Parathyroid adenoma (tissue), 2 donors: ENCODE results near the gene YBX2.

ENCODE experiments used
- H2AFZ ChIP-seq: fragments of 300-600 bp; sonication (generic); one replicate; pipeline ENCODE4 v1.7.0; 2017; ENCODE audit warnings: antibody characterized with exemption, mild to moderate bottlenecking
- H3K27ac ChIP-seq: fragments of 300-600 bp; sonication (generic); one replicate; pipeline ENCODE4 v1.7.0; 2017
- H3K27me3 ChIP-seq: fragments of 300-600 bp; sonication (generic); one replicate; pipeline ENCODE4 v1.7.0; 2017; ENCODE audit warnings: low read length; ENCODE audit not compliant: control insufficient read depth, insufficient read depth
- H3K36me3 ChIP-seq: fragments of 300-600 bp; sonication (generic); one replicate; pipeline ENCODE4 v1.7.0; 2017; ENCODE audit warnings: low read length; ENCODE audit not compliant: control insufficient read depth, insufficient read depth
- H3K4me1 ChIP-seq: fragments of 300-600 bp; sonication (generic); one replicate; pipeline ENCODE4 v1.7.0; 2017; ENCODE audit warnings: control low read depth
- H3K4me2 ChIP-seq: fragments of 300-600 bp; sonication (generic); one replicate; pipeline ENCODE4 v1.7.0; 2017; ENCODE audit warnings: low read length
- H3K4me3 ChIP-seq: fragments of 300-600 bp; sonication (generic); one replicate; pipeline ENCODE4 v1.7.0; 2017; ENCODE audit warnings: low read depth, low read length
- H3K79me2 ChIP-seq: fragments of 300-600 bp; sonication (generic); one replicate; pipeline ENCODE4 v1.7.0; 2017; ENCODE audit warnings: control low read depth
- H3K9ac ChIP-seq: fragments of 300-600 bp; sonication (generic); one replicate; pipeline ENCODE4 v1.7.0; 2017; ENCODE audit warnings: mild to moderate bottlenecking
- H3K9me3 ChIP-seq: fragments of 300-600 bp; sonication (generic); one replicate; pipeline ENCODE4 v1.7.0; 2017; ENCODE audit warnings: low read length; ENCODE audit not compliant: control insufficient read depth
- TF ChIP-seq, protein P1 (sequence below): fragments of 300-600 bp; sonication (generic); IDR thresholded peaks from one replicate; pipeline ENCODE4 v1.7.0; 2017; ENCODE audit warnings: antibody characterized with exemption, mild to moderate bottlenecking
- donor health status: primary hyperparathyroidism.

YBX2 gene

DNA sequence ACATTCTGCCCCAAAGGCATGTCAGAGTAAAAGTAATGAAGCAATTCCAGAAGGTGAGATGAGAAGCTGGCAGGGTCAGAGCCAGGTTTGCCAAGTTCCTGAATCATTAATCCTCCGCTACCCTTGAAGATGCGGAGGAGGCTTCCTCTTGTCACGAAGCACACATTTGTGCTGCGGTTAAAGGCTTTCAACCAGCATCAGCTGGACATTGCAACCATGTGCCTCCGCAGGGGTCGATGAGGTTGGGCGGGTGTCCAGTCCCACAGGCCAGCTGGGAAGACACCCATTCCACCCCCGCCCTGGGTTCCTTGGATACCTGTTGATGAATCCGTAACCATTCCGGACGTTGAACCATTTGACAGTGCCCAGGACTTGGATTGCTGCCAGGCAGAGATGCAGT, 1.3 kb downstream of the YBX2 start:
- no peak overlapping the region for H2AFZ ChIP-seq
- no peaks in the 10 kb centered on the region for H3K27me3 ChIP-seq
- H3K36me3 ChIP-seq = no peaks in the 10 kb centered on the region
- H3K9ac ChIP-seq = no peak overlapping the region
- H3K79me2 ChIP-seq = no peaks in the 10 kb centered on the region
- no peaks in the 10 kb centered on the region for H3K9me3 ChIP-seq
- TF ChIP-seq, protein P1, sequence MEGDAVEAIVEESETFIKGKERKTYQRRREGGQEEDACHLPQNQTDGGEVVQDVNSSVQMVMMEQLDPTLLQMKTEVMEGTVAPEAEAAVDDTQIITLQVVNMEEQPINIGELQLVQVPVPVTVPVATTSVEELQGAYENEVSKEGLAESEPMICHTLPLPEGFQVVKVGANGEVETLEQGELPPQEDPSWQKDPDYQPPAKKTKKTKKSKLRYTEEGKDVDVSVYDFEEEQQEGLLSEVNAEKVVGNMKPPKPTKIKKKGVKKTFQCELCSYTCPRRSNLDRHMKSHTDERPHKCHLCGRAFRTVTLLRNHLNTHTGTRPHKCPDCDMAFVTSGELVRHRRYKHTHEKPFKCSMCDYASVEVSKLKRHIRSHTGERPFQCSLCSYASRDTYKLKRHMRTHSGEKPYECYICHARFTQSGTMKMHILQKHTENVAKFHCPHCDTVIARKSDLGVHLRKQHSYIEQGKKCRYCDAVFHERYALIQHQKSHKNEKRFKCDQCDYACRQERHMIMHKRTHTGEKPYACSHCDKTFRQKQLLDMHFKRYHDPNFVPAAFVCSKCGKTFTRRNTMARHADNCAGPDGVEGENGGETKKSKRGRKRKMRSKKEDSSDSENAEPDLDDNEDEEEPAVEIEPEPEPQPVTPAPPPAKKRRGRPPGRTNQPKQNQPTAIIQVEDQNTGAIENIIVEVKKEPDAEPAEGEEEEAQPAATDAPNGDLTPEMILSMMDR = no peak
- no peak overlapping the region for H3K4me2 ChIP-seq
- no peak overlapping the region for H3K27ac ChIP-seq
- H3K4me1 ChIP-seq = peaks cover 13% of the 10 kb centered on the region
- H3K4me3 ChIP-seq = no peak overlapping the region

- no peaks in the 10 kb centered on the region for H3K36me3 ChIP-seq
- no peak overlapping the region for H2AFZ ChIP-seq
- no peak overlapping the region for H3K9ac ChIP-seq
- H3K4me3 ChIP-seq = no peak overlapping the region
- no peaks in the 10 kb centered on the region for H3K27me3 ChIP-seq
- H3K9me3 ChIP-seq = no peaks in the 10 kb centered on the region
- no peak overlapping the region for H3K27ac ChIP-seq
- H3K4me1 ChIP-seq = peaks cover 13% of the 10 kb centered on the region
- no peak overlapping the region for H3K4me2 ChIP-seq
- H3K79me2 ChIP-seq = no peaks in the 10 kb centered on the region
- TF ChIP-seq, protein P1 = no peak
Observed at GRCh38 chr17:7292729-7293128, 1.7 kb downstream of the YBX2 start.

DNA sequence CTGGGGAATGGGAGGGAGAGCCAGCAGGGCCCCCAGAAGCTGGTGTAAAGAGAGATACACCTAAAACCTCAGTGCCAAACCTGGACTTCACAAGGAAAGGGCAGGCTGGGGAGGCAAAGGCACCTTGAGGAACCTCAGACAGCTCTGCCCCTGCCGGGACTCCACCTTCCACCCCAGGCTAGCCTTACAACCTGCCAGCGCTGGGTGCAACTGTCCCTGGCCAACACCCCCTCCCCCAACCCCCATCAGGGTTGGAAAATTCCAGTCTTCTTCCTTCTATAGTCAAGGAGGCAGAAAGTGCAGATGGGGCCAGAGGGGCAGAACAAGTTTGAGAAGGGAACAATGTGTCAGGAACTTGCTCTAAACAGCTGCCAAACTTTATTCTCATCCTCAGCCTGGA, 2.2 kb downstream of the YBX2 start:
- Histone ChIP-seq H3K9ac (no peak overlapping the region), H3K4me1 (peaks cover 13% of the 10 kb centered on the region), H3K4me2 (no peak overlapping the region), H3K9me3 (no peaks in the 10 kb centered on the region), H2AFZ (no peak overlapping the region), H3K36me3 (no peaks in the 10 kb centered on the region), H3K4me3 (no peak overlapping the region), H3K27me3 (no peaks in the 10 kb centered on the region), H3K27ac (no peak overlapping the region), H3K79me2 (no peaks in the 10 kb centered on the region)
- TF ChIP-seq, protein P1 = no peak

- H3K4me2 ChIP-seq = no peak overlapping the region
- H3K9ac ChIP-seq = no peak overlapping the region
- H3K4me3 ChIP-seq = no peak overlapping the region
- no peaks in the 10 kb centered on the region for H3K27me3 ChIP-seq
- H3K36me3 ChIP-seq = no peaks in the 10 kb centered on the region
- H2AFZ ChIP-seq = no peak overlapping the region
- peaks cover 4% of the 10 kb centered on the region for H3K4me1 ChIP-seq
- H3K79me2 ChIP-seq = no peaks in the 10 kb centered on the region
- TF ChIP-seq, protein P1 = no peak
- H3K27ac ChIP-seq = no peak overlapping the region
- H3K9me3 ChIP-seq = no peaks in the 10 kb centered on the region
Observed at GRCh38 chr17:7290685-7291084, 3.8 kb downstream of the YBX2 start.

GRCh38 chr17:7290166-7290565, 4.3 kb downstream of the YBX2 start:
- Histone ChIP-seq H3K4me3 (no peak overlapping the region), H3K4me2 (no peak overlapping the region), H3K9me3 (no peaks in the 10 kb centered on the region), H3K36me3 (no peaks in the 10 kb centered on the region), H3K27ac (no peak overlapping the region), H3K9ac (no peak overlapping the region), H3K4me1 (peaks cover 4% of the 10 kb centered on the region), H2AFZ (no peak overlapping the region), H3K27me3 (no peaks in the 10 kb centered on the region), H3K79me2 (no peaks in the 10 kb centered on the region)
- TF ChIP-seq, protein P1 = no peak
